Panc1 (cell line): ENCODE data around the gene ADAMTSL2. TPM values are rescaled to one million over a fixed set of nuclear protein-coding genes. Genes with fewer than 3 reads are reported as not detected.

ENCODE experiments used
- ATAC-seq: fragments of 200-7000 bp; cut with Tn5 transposase; 2 replicates; pipeline ENCODE4 v1.9.1; 2020; ENCODE audit warnings: mild to moderate bottlenecking, moderate library complexity
- BruUV-seq: library from RNA; stranded (reverse); fragments of 400-500 nt; replicated peaks from 2 replicates; lab custom pipeline; 2021; lab: Mats Ljungman, UMichigan
- CTCF ChIA-PET: fragments of 300-600 bp; sonication (Branson Sonifier 250); formaldehyde crosslinking; loops from one replicate; lab custom pipeline; 2022; ENCODE audit warnings: antibody characterized with exemption; lab: Charles Lee
- POLR2A ChIA-PET: fragments of 300-600 bp; sonication (Branson Sonifier 250); formaldehyde crosslinking; loops from one replicate; lab custom pipeline; 2022; ENCODE audit warnings: antibody characterized with exemption; lab: Charles Lee
- DNase-seq: peaks from one replicate; pipeline ENCODE4 v3.0.0-alpha.2; 2010; ENCODE audit warnings: low read depth, low spot score
- H3K27ac ChIP-seq: 2 replicates; pipeline ENCODE4 v1.5.1; 2011; ENCODE audit warnings: mild to moderate bottlenecking, low read length, inconsistent platforms
- H3K27me3 ChIP-seq: fragments of 200-500 bp; sonication (Bioruptor generic); 2 replicates; pipeline ENCODE4 v1.6.0; 2014; ENCODE audit warnings: low read length, inconsistent platforms; ENCODE audit not compliant: control insufficient read depth, insufficient read depth
- H3K36me3 ChIP-seq: fragments of 200-500 bp; sonication (Bioruptor generic); 2 replicates; pipeline ENCODE4 v1.5.1; 2014; ENCODE audit warnings: inconsistent platforms, mild to moderate bottlenecking, low read length, moderate library complexity; ENCODE audit not compliant: control insufficient read depth, insufficient read depth
- H3K4me1 ChIP-seq: 2 replicates; pipeline ENCODE4 v1.5.1; 2011; ENCODE audit warnings: inconsistent platforms, mild to moderate bottlenecking, low read length, moderate library complexity; ENCODE audit not compliant: control insufficient read depth, insufficient read depth
- H3K4me3 ChIP-seq, 2 experiments: 2 replicates each; pipeline ENCODE4 v1.5.1; 2011 to 2012; ENCODE audit warnings: low read depth in 2 of 2, low read length in 2 of 2, mild to moderate bottlenecking in 2 of 2, inconsistent platforms in 1 of 2, moderate library complexity in 1 of 2
- H3K9me3 ChIP-seq: fragments of 200-500 bp; sonication (Bioruptor generic); 2 replicates; pipeline ENCODE4 v1.5.1; 2014; ENCODE audit warnings: low read depth, mild to moderate bottlenecking, inconsistent platforms, low read length, moderate library complexity; ENCODE audit not compliant: control insufficient read depth, insufficient read depth
- POLR2AphosphoS5 ChIP-seq: IDR thresholded peaks from 2 replicates; pipeline ENCODE4 v1.6.1; 2012; ENCODE audit warnings: mild to moderate bottlenecking, low read depth, low read length, moderate library complexity
- SIN3A ChIP-seq: IDR thresholded peaks from 2 replicates; pipeline ENCODE4 v1.6.1; 2012; ENCODE audit warnings: low read depth, mild to moderate bottlenecking, low read length, moderate library complexity, borderline replicate concordance; ENCODE audit not compliant: insufficient read depth
- TCF7L2 ChIP-seq: IDR thresholded peaks from 2 replicates; pipeline ENCODE4 v1.6.1; 2011; ENCODE audit warnings: mild to moderate bottlenecking, low read depth, low read length, inconsistent platforms
- in situ Hi-C: cut with HindIII; loops from 2 replicates; pipeline ENCODE4 v1.10.0; 2016; ENCODE audit warnings: low sequenced_read_pairs, low pct_unique_long_range_greater_than_20kb
- intact Hi-C: fragments of 100-400 bp; cut with micrococcal nuclease; formaldehyde crosslinking; loops from one replicate; pipeline ENCODE4 v1.10.0; 2022; ENCODE audit not compliant: unreplicated experiment
- total RNA-seq: library from RNA; stranded (reverse); gene quantifications from one replicate; pipeline ENCODE4 v1.2.1, GENCODE V29; 2021; ENCODE audit not compliant: unreplicated experiment
- TF ChIP-seq, protein P1 (sequence below), 2 experiments: IDR thresholded peaks; 2 replicates each; pipeline ENCODE4 v1.6.1; 2011 to 2012; ENCODE audit warnings: low read depth in 2 of 2, control low read depth in 1 of 2, low read length in 1 of 2, mild to moderate bottlenecking in 1 of 2, moderate library complexity in 1 of 2; ENCODE audit not compliant: insufficient read depth in 1 of 2
- TF ChIP-seq, protein P2 (sequence below): fragments of 450-650 bp; IDR thresholded peaks from 2 replicates; pipeline ENCODE4 v1.5.1; 2017; ENCODE audit warnings: mild to moderate bottlenecking

Gene ADAMTSL2
- total RNA-seq, 1 experiment from 2014 or later, result 0.10 TPM

DNA sequence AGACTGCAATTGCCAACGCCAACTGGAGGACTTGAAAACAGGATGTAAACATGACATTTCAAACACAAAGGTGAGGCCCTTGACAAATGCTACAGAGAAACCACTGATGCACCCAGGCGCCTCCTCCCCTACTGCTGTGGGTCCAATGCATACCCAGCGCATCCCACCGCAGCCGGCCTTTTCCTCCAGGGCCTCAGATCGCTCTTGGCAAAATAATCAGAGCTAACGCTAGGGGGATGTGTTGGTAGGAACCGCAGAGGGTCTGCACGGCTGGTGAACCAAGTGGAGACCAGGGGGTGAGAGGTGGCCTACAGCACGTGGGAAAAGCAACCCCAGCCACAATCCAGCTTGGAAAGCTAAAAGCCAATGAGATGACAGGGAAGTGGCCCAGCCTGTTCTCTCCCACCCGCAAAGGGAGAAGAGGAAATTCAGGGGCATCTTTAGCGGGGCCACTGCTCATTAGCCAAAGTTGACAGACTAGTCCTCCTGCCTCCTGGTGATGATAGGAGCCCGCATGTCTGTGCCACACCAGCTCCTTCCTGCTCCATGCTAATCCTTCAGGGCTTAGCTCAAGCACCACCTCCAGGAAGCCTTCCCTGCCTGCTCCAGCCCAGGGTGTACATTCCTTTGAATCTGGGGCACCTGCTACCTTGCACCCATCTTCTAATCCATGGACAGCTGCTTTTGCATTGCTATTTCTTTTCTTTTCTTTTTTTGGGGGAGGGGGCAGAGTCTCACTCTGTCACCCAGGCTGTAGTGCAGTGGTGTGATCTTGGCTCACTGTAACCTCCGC is 68.8 kb downstream of the ADAMTSL2 start:
- DNase-seq, result no peak
- Histone ChIP-seq H3K27ac (no peak overlapping the region), H3K36me3 (no peaks in the 10 kb centered on the region), H3K4me1 (no peaks in the 10 kb centered on the region), H3K9me3 (no peaks in the 10 kb centered on the region), H3K4me3 (no peak overlapping the region), H3K27me3 (no peaks in the 10 kb centered on the region; the same call in 1 of the 2 replicates)
- in situ Hi-C loops (no loop called here), intact Hi-C loops (no loop called here)
- TF ChIP-seq SIN3A (no peak), TCF7L2 (no peak), POLR2AphosphoS5 (no peak)
- TF ChIP-seq, protein P1, sequence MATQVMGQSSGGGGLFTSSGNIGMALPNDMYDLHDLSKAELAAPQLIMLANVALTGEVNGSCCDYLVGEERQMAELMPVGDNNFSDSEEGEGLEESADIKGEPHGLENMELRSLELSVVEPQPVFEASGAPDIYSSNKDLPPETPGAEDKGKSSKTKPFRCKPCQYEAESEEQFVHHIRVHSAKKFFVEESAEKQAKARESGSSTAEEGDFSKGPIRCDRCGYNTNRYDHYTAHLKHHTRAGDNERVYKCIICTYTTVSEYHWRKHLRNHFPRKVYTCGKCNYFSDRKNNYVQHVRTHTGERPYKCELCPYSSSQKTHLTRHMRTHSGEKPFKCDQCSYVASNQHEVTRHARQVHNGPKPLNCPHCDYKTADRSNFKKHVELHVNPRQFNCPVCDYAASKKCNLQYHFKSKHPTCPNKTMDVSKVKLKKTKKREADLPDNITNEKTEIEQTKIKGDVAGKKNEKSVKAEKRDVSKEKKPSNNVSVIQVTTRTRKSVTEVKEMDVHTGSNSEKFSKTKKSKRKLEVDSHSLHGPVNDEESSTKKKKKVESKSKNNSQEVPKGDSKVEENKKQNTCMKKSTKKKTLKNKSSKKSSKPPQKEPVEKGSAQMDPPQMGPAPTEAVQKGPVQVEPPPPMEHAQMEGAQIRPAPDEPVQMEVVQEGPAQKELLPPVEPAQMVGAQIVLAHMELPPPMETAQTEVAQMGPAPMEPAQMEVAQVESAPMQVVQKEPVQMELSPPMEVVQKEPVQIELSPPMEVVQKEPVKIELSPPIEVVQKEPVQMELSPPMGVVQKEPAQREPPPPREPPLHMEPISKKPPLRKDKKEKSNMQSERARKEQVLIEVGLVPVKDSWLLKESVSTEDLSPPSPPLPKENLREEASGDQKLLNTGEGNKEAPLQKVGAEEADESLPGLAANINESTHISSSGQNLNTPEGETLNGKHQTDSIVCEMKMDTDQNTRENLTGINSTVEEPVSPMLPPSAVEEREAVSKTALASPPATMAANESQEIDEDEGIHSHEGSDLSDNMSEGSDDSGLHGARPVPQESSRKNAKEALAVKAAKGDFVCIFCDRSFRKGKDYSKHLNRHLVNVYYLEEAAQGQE (IDR thresholded peaks at IDR 0.05; ENCODE audit: insufficient read depth in 1 of 2, low read depth in 2 of 2, low read length in 1 of 2), result no peak
- TF ChIP-seq, protein P2, sequence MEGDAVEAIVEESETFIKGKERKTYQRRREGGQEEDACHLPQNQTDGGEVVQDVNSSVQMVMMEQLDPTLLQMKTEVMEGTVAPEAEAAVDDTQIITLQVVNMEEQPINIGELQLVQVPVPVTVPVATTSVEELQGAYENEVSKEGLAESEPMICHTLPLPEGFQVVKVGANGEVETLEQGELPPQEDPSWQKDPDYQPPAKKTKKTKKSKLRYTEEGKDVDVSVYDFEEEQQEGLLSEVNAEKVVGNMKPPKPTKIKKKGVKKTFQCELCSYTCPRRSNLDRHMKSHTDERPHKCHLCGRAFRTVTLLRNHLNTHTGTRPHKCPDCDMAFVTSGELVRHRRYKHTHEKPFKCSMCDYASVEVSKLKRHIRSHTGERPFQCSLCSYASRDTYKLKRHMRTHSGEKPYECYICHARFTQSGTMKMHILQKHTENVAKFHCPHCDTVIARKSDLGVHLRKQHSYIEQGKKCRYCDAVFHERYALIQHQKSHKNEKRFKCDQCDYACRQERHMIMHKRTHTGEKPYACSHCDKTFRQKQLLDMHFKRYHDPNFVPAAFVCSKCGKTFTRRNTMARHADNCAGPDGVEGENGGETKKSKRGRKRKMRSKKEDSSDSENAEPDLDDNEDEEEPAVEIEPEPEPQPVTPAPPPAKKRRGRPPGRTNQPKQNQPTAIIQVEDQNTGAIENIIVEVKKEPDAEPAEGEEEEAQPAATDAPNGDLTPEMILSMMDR, result no peak
- CTCF ChIA-PET, result no interaction called here
- no peak for ATAC-seq
- BruUV-seq, result no TSS peak
- POLR2A ChIA-PET, result no interaction called here

DNA sequence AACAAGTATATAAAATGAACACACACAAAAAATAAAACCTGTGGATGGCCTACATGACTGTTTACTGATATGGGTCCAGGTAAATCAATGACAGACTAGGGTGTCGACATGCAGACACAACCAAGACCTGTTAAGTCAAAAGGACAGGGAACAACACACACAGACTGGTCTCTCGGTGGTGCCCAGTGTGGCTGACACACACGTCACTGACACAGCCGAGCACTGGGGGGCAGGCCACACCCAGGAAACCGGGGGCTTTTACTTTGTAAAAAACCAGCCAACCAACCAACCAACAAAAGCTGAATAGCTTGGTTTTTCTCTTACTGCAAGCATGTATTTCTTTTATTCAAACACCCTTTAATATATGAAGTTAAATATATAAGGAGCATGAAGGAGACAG is 69.7 kb downstream of the ADAMTSL2 start:
- no peaks in the 10 kb centered on the region for H3K4me1 ChIP-seq
- no peak for ATAC-seq
- H3K9me3 ChIP-seq, result no peaks in the 10 kb centered on the region
- BruUV-seq, result no TSS peak
- POLR2A ChIA-PET, result no interaction called here
- intact Hi-C loops, result no loop called here
- in situ Hi-C loops, result no loop called here
- H3K36me3 ChIP-seq, result no peaks in the 10 kb centered on the region
- CTCF ChIA-PET, result no interaction called here
- H3K4me3 ChIP-seq, result no peak overlapping the region
- no peak for DNase-seq
- H3K27ac ChIP-seq, result no peak overlapping the region
- TF ChIP-seq POLR2AphosphoS5, result no peak
- no peak for TF ChIP-seq TCF7L2
- TF ChIP-seq, protein P1 (IDR thresholded peaks at IDR 0.05; ENCODE audit: insufficient read depth in 1 of 2, low read depth in 2 of 2, low read length in 1 of 2), result no peak
- TF ChIP-seq, protein P2, result no peak; the same call in 1 of the 2 replicates
- TF ChIP-seq SIN3A, result no peak
- H3K27me3 ChIP-seq, result no peaks in the 10 kb centered on the region; the same call in 1 of the 2 replicates
